DLD1 (cell line): ENCODE results near the gene MYH7B.

Experiments
- in situ Hi-C: cut with HindIII; loops from 2 replicates; pipeline ENCODE4 v1.10.0; 2017; ENCODE audit warnings: low sequenced_read_pairs

Gene MYH7B

DNA sequence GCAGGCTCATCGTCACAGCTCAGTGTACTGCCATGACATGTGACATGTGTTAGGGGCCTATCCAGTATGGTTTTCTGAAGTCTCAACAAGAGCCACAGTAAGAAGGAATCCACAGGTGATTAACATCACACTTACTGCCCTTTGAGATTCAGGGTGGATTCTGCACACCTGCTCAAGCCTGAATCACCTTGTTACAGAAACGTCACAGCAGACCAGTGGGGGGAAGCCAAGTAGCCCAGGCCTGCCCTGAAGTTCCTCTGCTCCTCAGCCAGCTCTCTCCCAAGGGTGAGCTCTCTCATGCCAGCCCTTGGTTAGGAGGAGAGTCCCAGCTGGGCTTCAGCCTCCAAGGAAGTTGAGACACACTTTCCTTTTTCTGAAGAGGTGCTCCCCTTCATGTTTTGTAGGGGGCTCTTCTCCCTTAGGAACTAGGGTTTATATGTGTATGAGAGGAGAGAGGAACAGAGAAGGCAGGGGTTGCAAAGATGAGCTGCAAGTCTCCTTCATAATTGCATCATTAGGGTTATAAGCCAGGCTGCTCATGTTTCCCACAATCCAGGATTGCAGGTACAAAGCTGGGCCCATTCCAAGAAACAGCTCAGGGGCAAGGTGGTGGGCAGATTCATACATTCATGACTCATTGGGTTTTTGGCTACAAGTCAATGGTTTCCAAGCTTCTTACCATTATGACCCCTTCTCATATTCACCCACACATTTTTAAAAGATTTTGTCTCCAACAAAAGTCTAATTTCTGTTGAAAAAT lies 11.7 kb upstream of the MYH7B start:
- in situ Hi-C loops: no loop called here

DNA sequence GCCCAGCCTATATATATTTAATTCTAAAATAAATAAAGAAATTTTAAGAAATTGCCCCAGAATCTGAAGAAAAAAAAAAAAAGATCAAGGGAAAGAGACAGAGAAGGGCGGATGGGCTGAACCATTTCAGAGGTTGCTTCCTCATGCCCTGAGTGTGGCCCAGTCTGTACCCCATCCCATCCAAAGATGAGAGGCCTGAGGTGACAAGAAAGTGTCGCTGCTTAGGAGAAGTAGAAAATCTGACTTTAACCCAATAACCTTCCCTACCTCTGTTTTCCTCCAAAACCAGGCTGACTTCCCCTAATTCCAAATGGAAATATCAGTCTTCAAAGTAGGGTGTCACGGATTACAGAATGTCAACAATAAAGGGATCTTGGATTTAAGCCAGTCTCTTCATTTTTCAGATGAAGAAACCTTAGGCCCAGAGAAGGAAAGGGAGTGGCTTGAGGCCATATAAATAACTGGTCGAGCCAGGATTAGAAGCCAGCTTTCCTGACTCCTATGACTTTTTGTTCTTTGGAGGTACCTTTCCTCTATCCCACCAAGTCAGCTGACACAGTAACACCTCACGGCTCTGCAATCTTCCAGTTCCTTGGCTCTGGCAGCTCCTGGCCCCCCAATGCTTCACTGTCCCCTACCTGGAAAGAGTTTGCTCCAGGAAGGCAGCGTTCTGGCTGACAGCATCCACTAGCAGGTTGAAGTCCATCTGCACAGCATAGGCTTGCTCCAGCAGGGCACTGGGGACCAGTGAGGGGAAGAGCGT lies 10.2 kb upstream of the MYH7B start:
- in situ Hi-C loops: no loop called here

DNA sequence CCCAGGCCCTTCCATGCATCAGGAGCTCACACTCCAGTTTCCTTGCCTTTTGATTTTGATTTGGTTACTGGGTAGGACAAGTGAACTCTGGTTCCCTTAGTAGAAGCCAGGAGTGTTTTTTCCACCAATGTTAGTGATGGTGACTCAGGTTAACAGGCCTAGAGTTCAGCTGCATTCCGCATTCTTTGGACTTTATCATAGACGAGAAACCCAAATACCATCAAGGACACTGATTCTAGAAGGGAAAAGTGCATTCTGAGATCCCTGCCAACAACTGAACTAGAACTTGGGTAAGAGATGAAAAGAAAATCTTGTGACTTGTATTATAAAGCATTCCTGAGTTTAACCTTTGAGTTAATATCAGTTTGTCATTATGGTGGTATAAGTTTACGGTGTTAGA lies 9.0 kb upstream of the MYH7B start:
- in situ Hi-C loops: no loop called here

DNA sequence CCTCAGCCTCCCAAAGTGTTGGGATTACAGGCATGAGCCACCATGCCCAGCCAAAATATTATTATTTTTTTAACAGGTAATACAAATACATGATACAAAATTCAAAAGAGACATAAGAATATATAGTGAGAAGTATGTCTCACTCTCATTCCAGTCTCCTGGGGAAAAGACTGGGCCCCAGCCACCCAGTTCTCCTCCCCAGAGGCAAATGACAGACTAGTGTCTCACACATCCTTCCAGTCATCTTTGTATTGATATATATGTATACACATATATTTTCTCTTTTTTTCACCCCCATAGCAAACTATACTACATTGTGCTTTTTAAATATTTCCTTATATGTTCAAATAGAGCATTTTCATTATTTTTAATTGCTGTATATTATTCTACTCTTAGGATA lies 8.3 kb upstream of the MYH7B start:
- in situ Hi-C loops: no loop called here

DNA sequence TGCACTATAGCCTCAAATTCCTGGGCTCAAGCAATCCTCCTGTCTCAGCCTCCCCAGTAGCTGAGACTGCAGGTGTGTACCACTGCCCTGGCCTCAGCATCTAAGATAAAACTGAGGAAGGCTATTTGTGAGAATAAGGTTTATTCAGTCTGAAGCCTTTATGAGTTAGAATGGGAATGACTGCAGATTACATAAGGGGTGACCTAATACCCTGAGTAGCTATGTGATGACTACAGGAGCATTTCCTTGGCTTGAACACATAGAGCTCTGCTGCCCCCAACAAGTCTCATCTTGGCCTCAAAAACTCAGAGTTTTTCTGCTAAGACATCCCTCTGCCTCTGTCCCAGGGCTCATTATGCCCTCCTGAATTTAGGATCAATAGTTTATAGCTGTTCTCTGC lies 7.6 kb upstream of the MYH7B start:
- in situ Hi-C loops: no loop called here

DNA sequence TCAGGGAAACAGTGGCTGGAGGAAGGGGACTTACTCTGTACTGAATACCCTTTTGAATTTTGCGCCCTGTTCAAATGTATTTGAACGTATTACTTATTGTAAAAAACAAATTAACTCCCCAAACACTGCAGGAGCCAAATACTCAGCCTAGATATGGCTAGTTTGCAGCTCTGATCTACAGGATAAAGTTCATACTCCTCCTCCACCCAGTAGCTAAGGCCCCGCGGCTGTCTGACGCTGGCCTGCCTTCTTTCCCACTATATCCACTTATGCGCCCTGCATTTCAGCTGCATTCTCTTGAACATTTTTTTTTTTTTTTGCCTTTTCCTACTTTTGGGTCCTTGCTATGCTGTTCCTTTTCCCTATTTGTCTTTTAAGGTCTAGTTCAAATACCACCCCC lies 6.5 kb upstream of the MYH7B start:
- in situ Hi-C loops: no loop called here

DNA sequence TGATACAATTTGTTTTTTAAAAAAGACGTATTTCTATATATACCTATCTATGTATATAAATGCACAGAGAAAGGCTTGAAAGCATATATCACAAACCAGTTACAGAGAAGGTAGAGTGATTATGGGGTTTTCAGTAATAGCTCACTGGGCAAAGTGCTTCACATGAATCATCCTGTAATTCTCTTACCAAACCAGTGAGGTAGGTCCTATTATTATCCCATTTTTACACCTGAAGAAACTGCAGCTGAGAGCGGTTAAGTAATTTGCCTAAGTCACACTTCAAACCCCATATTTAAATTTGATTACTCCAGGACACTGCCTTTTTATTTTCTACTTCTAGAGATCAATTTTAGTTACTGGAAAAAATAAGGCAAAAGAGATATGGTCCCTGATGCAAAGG lies 4.4 kb upstream of the MYH7B start:
- in situ Hi-C loops: no loop called here

GRCh38 chr20:34951652-34952051 lies 4.0 kb upstream of the MYH7B start:
- in situ Hi-C loops: no loop called here

GRCh38 chr20:34952671-34953070 lies 3.0 kb upstream of the MYH7B start:
- in situ Hi-C loops: no loop called here

GRCh38 chr20:34953960-34954359 lies 1.7 kb upstream of the MYH7B start:
- in situ Hi-C loops: no loop called here

- in situ Hi-C loops: no loop called here
These were observed 801 bp upstream of the MYH7B start for GRCh38 chr20:34954904-34955230.

DNA sequence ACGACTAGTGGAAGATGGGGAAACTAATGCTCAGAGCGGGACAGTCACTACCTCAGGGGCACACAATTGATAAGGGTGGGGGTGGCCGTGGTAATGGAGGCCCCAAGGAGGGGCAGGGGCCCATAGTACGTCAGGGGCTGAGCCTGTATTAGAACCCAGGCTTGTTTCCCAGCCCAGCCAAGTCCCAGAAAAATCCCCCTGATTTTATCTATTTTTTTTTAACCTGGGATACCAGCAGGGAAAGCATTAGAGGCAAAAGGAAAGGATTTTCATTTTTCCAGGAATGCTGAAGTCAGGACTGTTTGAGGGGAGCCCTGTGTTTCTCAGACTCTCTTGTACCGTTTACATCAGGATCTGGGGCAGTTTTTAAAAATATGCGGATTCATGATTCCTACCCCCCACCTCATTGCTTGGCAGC lies 382 bp downstream of the MYH7B start:
- in situ Hi-C loops: no loop called here

DNA sequence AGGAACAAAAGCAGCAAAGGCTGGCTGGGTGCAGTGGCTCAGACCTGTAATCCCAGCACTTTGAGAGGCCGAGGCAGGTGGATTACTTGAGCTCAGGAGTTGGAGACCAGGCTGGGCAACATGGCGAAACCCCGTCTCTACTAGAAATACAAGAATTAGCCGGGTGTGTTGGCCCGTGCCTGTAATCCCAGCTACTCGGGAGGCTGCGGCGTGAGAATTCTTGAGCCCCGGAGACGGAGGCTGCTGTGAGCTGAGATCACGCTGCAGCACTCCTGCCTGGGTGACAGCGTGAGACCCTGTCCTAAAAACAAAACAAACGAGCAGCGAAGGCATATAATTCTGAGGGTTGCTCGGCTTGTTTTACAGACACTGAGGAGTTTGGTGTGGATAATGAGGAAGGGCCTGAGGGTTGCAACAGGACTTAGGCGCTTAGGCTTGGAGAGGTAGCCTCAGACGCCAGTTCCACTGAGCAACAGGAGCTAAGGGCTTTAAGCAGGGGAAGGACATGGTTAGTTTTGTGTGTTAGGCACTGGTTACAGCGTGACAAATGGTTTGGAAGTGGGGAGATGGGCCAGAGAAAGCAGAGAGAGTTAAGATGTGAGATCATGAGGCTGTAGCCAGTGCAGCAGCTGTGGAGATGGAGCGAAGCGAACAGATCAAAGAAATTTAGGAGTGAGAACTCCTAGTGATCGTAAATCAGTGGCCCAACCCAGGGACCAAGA lies 1.2 kb downstream of the MYH7B start:
- in situ Hi-C loops: no loop called here

DNA sequence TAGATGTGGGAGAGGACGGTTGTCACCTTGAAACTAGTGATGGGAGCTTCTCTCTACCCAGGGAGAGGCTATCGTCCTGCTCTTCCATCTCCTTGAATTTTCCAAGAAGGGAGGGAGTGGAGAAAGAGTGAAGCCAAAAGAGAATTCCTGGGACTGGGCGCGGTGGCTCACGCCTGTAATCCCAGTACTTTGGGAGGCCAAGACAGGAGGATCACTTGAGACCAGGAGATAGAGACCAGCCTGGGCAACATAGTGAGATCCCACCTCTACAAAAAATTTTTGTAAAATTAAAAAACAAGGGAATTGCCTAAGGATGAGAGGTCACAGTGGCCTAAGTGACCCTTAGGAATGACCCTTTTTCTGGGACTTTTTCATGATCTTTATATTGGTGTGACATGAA lies 8.8 kb downstream of the MYH7B start:
- in situ Hi-C loops: no loop called here

GRCh38 chr20:34965051-34965450 lies 9.4 kb downstream of the MYH7B start:
- in situ Hi-C loops: no loop called here

- in situ Hi-C loops: no loop called here
These were observed 11.8 kb downstream of the MYH7B start for GRCh38 chr20:34967421-34967820.

DNA sequence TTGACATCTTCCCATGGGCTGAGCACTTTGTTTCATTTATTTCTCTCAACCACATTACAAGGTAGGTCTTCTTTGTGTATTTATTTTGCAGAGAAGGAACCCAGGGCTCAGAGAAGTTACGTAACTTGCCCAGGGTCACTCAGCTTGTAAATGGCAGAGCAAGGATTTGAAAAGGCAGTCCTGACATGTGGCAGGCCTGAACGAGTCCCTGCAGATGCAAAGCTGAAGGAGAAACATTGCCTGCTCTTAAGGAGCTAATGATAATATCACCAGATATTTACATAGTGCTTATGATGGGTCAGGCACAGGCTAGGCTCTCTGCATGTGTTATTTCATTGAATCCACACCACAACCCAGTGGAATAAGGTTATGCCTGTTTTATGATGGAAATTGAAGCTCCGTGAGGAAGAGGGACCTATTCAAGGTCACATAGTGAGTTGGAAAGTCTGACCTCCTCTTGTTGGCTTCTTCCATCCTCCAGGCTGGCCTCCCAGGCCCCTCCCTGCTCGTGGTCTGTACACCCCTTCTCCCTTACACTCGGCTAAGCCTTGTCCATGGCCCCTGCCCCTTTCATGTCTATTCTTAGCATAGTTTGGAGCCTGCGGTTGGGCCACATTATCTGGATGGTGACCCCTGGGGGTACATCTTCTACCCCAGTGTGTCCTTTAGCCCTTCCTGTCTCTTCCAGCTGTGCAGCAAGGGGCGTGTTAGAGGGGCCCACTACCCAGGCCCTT lies 12.5 kb downstream of the MYH7B start:
- in situ Hi-C loops: no loop called here

GRCh38 chr20:34970193-34970840 lies 14.6 kb downstream of the MYH7B start:
- in situ Hi-C loops: no loop called here

GRCh38 chr20:34970846-34971560 lies 15.3 kb downstream of the MYH7B start:
- in situ Hi-C loops: no loop called here

GRCh38 chr20:34971561-34972235 lies 16.0 kb downstream of the MYH7B start:
- in situ Hi-C loops: no loop called here
